Stomach (tissue), 9 donors: Measurements from ENCODE around the gene SWT1. TPM values are rescaled to one million over a fixed set of nuclear protein-coding genes. Genes with fewer than 3 reads are reported as not detected.
A peak's percentile ranks its signal among the peaks of the same experiment; 100 is the strongest.
"Not testable (repeated sequence)": the region's sequence is repeated elsewhere in the genome, so short reads cannot be mapped to it uniquely, and the experiment has no call there.

Experiments
- DNase-seq, 2 donors: peaks; one replicate each; pipeline versions ENCODE4 v3.0.0 to v3.0.0-alpha.2; 2013 to 2019
- H3K27ac ChIP-seq, 5 donors: fragments of 200-600 bp in 4 of 5; sonication (generic) in 4 of 5; one replicate each; pipeline ENCODE4 v1.5.1; 2013 to 2019; ENCODE audit warnings: mild to moderate bottlenecking in 1 of 5, moderate library complexity in 1 of 5
- H3K27me3 ChIP-seq, 3 donors: fragments of 200-600 bp; sonication (generic); one replicate each; pipeline ENCODE4 v1.5.1; 2017 to 2019; ENCODE audit warnings: mixed run types in 1 of 3
- H3K36me3 ChIP-seq, 4 donors: fragments of 200-600 bp; sonication (generic); 1 replicate in 3 of 4; 2 replicates in 1 of 4; pipeline ENCODE4 v1.5.1; 2016 to 2019
- H3K4me1 ChIP-seq, 4 donors: fragments of 200-600 bp; sonication (generic); one replicate each; pipeline ENCODE4 v1.5.1; 2016 to 2019
- H3K4me3 ChIP-seq, 4 donors: fragments of 200-600 bp; sonication (generic) in 3 of 4; one replicate each; pipeline ENCODE4 v1.5.1; 2016 to 2019; ENCODE audit warnings: mild to moderate bottlenecking in 1 of 4
- H3K9me3 ChIP-seq, 4 donors: fragments of 200-600 bp; sonication (generic); one replicate each; pipeline ENCODE4 v1.5.1; 2016 to 2019
- EP300 ChIP-seq: sonication (generic); formaldehyde crosslinking; IDR thresholded peaks from one replicate; pipeline ENCODE4 v1.6.1; 2017; ENCODE audit warnings: antibody characterized with exemption
- POLR2A ChIP-seq, 4 donors: fragments of 450-650 bp; IDR thresholded peaks; one replicate each; pipeline ENCODE4 v1.6.1; 2016; ENCODE audit warnings: antibody characterized with exemption in 4 of 4, control low read depth in 2 of 4, mild to moderate bottlenecking in 1 of 4, moderate library complexity in 1 of 4
- POLR2AphosphoS5 ChIP-seq, 3 donors: sonication (generic); formaldehyde crosslinking; IDR thresholded peaks; one replicate each; pipeline ENCODE4 v1.6.1; 2016; ENCODE audit warnings: antibody characterized with exemption in 3 of 3
- WGBS, 5 donors: extraction: QIAGEN DNeasy Blood & Tissue Kit in 3 of 5; methylation state at CpG; one replicate each; pipeline versions ENCODE4 v1.1.5 to v1.1.7; 2013 to 2018; 5-methylcytosine and 5-hydroxymethylcytosine counted together
- intact Hi-C: fragments of 100-400 bp; cut with DNase I; formaldehyde crosslinking; loops from one replicate; pipeline ENCODE4 v1.15.1; 2023; ENCODE audit warnings: low total_unique reads
- polyA plus RNA-seq, 3 donors: library from polyadenylated mRNA; stranded (reverse); fragments of 200-250 nt; gene quantifications; one replicate each; pipeline ENCODE4 v1.2.3, GENCODE V29; 2013
- total RNA-seq, 5 donors: library from RNA; depleted of rRNA; stranded (reverse); fragments of >200 nt; gene quantifications; one replicate each; pipeline versions ENCODE4 v1.1.0 to v1.2.3, GENCODE V29; 2014 to 2016
- TF ChIP-seq, protein P1 (sequence below), 7 experiments: fragments of 450-650 bp in 4 of 7; fragments of 200-600 bp in 3 of 7; sonication (generic) in 3 of 7; IDR thresholded peaks; one replicate each; pipeline ENCODE4 v1.5.1; 2016 to 2019; ENCODE audit warnings: antibody characterized with exemption in 7 of 7, control low read depth in 2 of 7, mild to moderate bottlenecking in 1 of 7
- donor health status: healthy with polysubstance abuse.
- donor health status: Bipolar disorder and iron deficiency.
- donor health status: healthy.

Gene SWT1
- total and polyA plus RNA-seq, 8 donors = 2.4 to 35.6 (median 7.3) TPM

DNA sequence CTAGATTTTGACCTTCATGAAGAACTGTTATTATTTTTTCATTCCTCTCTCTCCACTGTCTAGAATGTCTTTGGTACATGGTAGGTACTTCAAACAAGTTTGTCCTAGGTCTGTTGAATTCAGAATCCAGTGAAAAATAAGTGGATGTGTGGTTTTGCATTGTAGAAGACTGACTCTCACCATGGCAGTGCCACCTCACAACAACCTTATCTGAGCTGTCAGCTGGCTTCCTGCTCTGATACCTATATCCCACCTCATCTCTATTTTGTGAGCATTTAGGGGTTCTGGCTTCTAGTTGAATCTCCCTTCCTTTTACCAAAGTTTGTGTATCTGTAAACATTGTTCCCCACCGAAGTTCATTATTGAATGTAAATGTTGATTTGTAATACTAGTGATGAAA, 9.1 kb downstream of the SWT1 start:
- peaks cover 0 to 10% (median 3%) of the 10 kb centered on the region in 4 donors for H3K4me1 ChIP-seq
- H3K9me3 ChIP-seq = no peaks in the 10 kb centered on the region
- TF ChIP-seq, protein P1, sequence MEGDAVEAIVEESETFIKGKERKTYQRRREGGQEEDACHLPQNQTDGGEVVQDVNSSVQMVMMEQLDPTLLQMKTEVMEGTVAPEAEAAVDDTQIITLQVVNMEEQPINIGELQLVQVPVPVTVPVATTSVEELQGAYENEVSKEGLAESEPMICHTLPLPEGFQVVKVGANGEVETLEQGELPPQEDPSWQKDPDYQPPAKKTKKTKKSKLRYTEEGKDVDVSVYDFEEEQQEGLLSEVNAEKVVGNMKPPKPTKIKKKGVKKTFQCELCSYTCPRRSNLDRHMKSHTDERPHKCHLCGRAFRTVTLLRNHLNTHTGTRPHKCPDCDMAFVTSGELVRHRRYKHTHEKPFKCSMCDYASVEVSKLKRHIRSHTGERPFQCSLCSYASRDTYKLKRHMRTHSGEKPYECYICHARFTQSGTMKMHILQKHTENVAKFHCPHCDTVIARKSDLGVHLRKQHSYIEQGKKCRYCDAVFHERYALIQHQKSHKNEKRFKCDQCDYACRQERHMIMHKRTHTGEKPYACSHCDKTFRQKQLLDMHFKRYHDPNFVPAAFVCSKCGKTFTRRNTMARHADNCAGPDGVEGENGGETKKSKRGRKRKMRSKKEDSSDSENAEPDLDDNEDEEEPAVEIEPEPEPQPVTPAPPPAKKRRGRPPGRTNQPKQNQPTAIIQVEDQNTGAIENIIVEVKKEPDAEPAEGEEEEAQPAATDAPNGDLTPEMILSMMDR (IDR thresholded peaks at IDR 0.05) = no peak
- TF ChIP-seq POLR2A (IDR thresholded peaks at IDR 0.05) (no peak), POLR2AphosphoS5 (IDR thresholded peaks at IDR 0.05) (no peak), EP300 (no peak)
- intact Hi-C loops = no loop called here
- peaks cover 0 to 80% (median 75%) of the 10 kb centered on the region in 4 donors for H3K36me3 ChIP-seq
- no peak overlapping the region for H3K27ac ChIP-seq
- WGBS, 5 donors = 30 to 50% (median 46%) methylated on average over 1 of the region's 1 CpG
- DNase-seq = no peak
- H3K27me3 ChIP-seq = no peaks in the 10 kb centered on the region
- no peak overlapping the region for H3K4me3 ChIP-seq

DNA sequence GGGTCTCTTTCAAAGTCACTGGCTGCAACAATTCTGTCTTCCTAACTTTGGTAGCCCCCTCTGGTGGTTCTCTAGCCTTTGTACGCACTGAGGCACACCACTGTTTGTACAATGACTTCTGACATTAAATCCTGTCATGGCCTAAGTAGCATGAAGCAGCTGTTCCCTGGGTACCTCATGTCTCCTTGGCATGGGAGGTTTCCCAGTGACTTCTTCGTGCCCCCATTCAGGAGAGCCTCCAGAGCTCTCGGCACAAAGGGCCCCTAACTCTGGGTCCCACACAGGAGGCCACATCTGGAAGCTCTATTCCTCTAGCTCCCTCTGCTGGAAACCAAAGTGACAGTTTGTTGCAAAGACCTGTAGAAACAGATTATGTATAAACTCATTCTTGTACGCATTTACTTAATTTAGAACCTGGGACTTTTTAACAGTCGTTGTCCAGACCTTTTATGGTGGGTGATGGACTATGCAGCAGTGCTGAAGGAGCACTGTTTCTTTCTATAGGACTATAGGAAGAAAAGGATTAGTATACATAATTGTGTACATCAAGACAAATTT, 13.4 kb downstream of the SWT1 start:
- Histone ChIP-seq H3K27me3 (no peaks in the 10 kb centered on the region), H3K36me3 (peaks cover 0 to 64% (median 54%) of the 10 kb centered on the region in 4 donors), H3K4me3 (no peak overlapping the region), H3K9me3 (no peaks in the 10 kb centered on the region), H3K27ac (no peak overlapping the region), H3K4me1 (peaks cover 0 to 10% (median 3%) of the 10 kb centered on the region in 4 donors)
- intact Hi-C loops = no loop called here
- TF ChIP-seq, protein P1 (IDR thresholded peaks at IDR 0.05) = peak in 5 of 7 experiments; percentile 14 to 52 (median 37)
- no peak for TF ChIP-seq POLR2AphosphoS5 (IDR thresholded peaks at IDR 0.05)
- WGBS, 5 donors = 16 to 33% (median 24%) methylated on average over 5 of the region's 5 CpGs
- peak in 1 of 2 donors; percentile 85 for DNase-seq

DNA sequence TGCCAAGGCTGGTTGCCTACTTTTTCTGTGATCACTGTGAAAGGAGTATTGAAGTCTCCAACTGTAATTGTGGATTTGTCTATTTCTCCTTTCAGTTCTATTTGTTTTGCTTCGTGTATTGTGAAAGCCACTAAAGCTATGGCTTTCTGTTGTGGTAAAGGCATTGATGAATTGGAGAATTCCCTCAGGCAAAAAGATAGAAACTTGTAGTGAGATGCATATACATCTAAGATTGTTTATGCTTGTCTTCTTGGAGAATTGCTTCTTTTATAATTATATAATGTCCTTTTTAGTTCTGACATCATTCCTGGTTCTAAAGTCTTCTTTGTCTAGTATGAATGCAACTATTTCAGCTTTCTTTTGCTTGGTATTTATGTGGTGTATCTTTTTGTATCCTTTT, 36.8 kb downstream of the SWT1 start:
- peaks cover 4 to 86% (median 41%) of the 10 kb centered on the region in 4 donors for H3K36me3 ChIP-seq
- H3K27me3 ChIP-seq = no peaks in the 10 kb centered on the region
- no peaks in the 10 kb centered on the region for H3K4me1 ChIP-seq
- H3K4me3 ChIP-seq = no peak overlapping the region
- 64 to 90% (median 74%) methylated on average over 1 of the region's 1 CpG for WGBS, 5 donors
- no peak overlapping the region for H3K27ac ChIP-seq
- intact Hi-C loops = no loop called here
- TF ChIP-seq POLR2AphosphoS5 (IDR thresholded peaks at IDR 0.05) (no peak), POLR2A (IDR thresholded peaks at IDR 0.05) (no peak), EP300 (no peak)
- TF ChIP-seq, protein P1 (IDR thresholded peaks at IDR 0.05) = no peak
- H3K9me3 ChIP-seq = peaks cover 0 to 9% (median 4%) of the 10 kb centered on the region in 4 donors
- no peak for DNase-seq

DNA sequence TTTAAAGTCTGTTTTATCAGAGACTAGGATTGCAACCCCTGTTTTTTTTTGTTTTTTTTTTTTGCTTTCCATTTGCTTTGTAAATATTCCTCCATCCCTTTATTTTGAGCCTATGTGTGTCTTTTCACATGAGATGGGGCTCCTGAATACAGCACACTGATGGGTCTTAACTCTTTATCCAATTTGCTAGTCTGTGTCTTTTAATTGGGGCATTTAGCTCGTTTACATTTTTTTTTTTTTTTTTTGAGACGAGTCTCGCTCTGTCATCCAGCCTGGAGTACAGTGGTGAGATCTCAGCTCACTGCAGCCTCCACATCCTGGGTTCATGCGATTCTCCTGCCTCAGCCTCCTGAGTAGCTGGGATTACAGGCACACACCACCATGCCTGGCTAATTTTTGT, 41.7 kb downstream of the SWT1 start:
- intact Hi-C loops, H3K4me3 ChIP-seq, DNase-seq, H3K27ac ChIP-seq, H3K9me3 ChIP-seq, H3K27me3 ChIP-seq, H3K4me1 ChIP-seq: not testable (repeated sequence)
- 95 to 100% (median 96%) methylated on average over 4 of the region's 4 CpGs for WGBS, 5 donors
- peaks cover 0 to 77% (median 28%) of the 10 kb centered on the region in 4 donors for H3K36me3 ChIP-seq

DNA sequence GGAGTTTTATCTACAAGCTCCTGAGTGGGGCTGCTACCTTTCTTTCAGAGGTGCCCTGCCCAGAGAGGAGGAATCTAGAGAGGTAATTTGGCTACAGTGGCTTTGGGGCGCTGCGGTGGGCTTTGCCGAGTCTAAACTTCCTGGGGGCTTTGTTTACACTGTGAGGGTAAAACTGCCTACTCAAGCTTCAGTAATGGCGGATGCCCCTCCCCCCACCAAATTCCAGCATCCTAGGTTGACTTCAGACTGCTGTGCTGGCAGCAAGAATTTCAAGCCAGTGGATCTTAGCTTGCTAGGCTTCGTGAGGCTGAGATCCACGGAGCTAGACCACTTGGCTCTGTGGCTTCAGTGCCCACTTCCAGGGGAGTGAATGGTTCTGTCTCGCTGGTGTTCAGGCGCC, 43.9 kb downstream of the SWT1 start:
- 88 to 94% (median 93%) methylated on average over 8 of the region's 8 CpGs for WGBS, 5 donors
- TF ChIP-seq, protein P1 (IDR thresholded peaks at IDR 0.05) = no peak
- TF ChIP-seq POLR2AphosphoS5 (IDR thresholded peaks at IDR 0.05) (no peak), EP300 (no peak)
- Histone ChIP-seq H3K27me3 (no peaks in the 10 kb centered on the region), H3K36me3 (peaks cover 0 to 73% (median 33%) of the 10 kb centered on the region in 4 donors), H3K27ac (no peak overlapping the region), H3K4me3 (no peak overlapping the region), H3K9me3 (peaks cover 0 to 9% (median 4%) of the 10 kb centered on the region in 4 donors), H3K4me1 (no peaks in the 10 kb centered on the region)
- DNase-seq = no peak
- intact Hi-C loops = no loop called here
